Fibroblast of upper back skin (primary cell): ENCODE results near the gene OLFM2.
"Not testable (repeated sequence)": the region's sequence is repeated elsewhere in the genome, so short reads cannot be mapped to it uniquely, and the experiment has no call there.

Source experiments
- DNase-seq: peaks from one replicate; pipeline ENCODE4 v3.0.0-alpha.2; 2013

Gene OLFM2

GRCh38 chr19:9936326-9937000 lies at the start of gene OLFM2:
Gene OLFM2 (minus strand): TSS chr19:9936515. CDS start chr19:9936366, 149 bp downstream.
- DNase-seq: no peak

DNA sequence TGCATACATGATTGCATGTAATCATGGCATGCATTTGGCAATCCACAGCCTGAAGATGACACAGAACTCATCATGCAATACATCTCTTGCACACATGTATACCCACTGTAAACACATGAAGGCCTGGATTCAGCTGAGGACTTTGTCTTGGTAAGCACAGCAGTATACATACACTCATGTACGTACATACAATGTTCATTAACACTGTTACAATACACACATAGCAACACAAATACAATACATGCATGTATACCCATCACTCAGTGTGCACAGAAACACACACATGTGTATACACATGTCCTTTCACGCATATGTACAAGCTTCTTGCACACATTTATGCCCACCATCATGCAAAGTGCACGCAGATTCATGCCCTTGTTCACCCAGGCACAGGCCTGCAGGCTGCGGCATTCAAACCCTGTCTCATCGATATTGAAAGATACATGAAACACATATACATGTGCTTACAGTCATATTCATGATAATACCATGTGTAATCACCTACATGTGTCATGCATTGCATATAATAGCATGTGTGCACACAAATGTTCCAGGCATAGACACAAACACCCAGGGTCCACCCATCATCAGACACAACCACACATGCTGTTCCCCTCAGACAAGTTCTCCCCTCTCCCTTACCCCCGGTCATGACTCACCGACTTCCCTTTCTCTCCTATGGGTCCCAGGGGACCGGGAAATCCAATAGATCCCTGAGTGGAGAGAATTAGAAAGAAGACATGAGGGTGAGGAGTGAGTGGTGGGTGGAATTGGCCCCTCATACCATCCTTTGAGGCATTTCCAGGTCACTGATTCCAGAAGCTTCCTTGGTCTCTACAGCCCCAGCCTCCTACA lies 45.3 kb upstream of the OLFM2 start:
- DNase-seq: peak; percentile 64

DNA sequence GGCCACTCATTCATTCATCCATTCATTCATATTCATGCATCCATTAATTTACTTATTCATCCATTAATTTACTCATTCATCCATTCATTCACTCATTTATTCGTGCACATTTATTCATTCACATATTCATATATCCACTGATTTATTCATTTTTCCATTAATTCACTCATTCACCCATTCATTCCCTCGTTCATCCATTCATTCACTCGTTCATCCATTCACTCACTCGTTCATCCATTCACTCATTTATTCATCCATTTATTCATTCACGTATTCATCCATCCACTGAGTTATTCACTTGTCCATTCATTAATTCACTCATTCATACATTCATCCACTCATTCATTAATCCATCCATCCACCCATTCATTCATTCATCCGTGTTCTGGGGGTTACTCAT lies 35.8 kb upstream of the OLFM2 start:
- DNase-seq: no peak

DNA sequence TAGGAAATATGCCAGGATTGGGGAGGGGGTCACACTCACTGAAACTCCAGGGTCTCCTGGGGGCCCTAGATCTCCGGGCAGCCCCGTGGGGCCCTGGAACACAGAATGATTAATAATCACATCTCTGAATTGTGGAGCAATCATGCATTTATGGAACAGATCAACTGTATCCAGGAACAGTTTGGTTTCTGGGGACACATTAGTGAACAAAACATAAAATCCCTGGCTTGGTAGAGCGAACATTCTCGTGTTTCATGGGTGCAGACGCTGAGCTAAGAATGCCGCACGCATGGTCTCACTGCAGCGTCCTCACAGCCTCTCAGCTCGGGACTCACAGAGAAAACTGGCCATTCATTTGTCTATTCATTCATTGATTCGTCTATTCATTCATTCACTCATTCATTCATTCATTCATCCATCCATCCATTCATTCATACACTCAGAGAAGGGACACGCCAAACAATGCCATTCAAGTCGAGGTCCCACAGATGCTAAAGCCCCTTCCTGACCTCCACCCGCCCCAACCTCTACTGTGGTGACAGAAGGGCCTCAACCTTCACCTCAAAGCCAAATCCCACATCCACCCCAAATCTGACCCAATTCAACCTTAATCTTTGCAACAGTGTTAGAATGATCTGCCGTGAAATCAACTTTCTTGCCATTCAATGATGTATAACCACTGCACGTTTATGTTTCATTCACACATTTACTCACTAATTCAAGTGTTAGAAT lies 35.0 kb upstream of the OLFM2 start:
- DNase-seq: no peak

DNA sequence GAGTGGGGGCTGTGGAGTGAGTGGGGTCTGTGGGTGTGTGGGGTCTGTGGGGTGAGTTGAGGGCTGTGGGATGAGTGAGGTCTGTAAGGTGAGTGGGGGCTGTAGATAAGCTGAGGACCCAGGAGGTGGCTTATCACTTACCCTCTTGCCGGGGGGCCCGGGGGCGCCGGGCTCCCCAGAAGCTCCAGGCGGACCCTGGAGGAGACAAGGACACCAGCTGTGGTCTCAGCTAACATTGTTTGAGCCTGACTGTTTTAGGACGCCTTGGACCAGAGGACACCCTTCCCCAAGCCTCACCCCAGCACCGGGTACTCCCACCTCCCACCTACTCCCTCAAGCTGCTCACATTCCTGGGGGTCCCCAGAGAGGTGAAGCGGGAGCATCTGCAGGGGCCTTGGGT lies 34.2 kb upstream of the OLFM2 start:
- no peak for DNase-seq

- DNase-seq: no peak
These were observed 33.3 kb upstream of the OLFM2 start for GRCh38 chr19:9969688-9969975.

GRCh38 chr19:9968820-9969687 lies 32.7 kb upstream of the OLFM2 start:
- no peak for DNase-seq

DNA sequence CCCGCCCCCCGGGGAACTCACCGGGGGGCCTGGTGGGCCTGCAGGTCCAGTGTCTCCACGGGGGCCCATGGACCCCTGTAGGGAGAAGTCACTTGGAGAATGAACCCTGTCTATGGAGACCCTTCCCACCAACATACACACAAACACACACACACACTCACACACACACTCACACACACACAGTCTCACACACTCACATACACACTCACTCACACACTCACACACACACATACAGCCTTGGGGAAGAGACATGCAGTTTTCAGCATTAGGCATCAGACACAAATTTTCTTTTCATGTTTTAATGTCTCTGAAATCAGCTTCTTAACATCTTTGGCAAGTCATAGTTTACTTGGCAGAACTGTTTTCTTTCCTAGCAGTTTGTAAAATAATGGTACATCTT lies 31.0 kb upstream of the OLFM2 start:
- DNase-seq: no peak

DNA sequence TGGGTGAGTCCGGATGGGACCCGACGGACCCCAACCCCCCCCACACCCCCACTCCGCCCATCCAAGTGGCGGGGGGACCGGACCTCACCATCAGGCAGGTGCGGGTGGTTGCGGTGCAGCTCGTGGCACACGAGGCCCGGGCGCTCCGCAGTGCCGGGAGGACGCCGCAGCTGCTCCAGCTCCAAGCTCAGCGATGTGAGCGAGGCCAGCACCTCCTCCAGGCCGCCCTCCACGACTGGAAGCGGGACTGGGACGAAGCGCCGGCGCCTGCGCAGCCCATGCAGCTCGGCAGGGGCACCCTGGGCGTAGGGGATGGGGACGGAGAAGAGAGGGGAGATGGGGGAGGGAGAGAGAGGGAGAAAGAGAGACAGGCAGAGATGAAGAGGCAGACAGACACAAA lies 30.1 kb upstream of the OLFM2 start:
- no peak for DNase-seq

- no peak for DNase-seq
These were observed 29.7 kb upstream of the OLFM2 start for GRCh38 chr19:9966024-9966423.

DNA sequence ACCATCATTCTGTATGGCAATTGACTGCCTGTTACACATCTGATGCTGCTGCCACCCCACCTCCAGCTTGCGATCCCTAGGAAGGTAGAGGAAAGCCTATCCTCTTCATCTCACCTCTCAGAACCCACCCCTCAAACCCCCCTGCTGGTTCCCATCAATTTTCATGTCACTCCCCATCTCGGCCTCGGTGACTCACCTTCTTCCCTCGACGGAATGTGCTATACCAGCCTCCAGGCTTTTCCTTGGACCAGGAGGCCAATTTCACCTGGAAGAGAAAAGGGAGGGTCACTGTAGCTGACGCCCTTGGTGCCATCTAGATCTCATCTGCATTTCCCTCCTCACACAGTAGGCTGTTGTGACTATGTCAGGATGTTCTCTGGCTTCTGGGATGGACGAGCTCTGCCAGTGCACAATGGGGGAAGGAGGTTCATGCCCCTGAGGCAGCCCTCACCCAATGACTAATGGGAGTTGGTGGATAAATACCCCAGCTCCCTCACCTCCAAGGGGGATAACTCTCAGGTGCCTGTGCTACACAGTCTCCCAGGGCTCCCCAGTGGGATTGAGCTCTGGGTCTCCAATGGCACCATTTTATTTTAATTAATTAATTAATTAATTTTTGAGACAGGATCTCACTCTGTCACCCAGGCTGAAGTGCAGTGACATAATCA lies 26.4 kb upstream of the OLFM2 start:
- no peak for DNase-seq

DNA sequence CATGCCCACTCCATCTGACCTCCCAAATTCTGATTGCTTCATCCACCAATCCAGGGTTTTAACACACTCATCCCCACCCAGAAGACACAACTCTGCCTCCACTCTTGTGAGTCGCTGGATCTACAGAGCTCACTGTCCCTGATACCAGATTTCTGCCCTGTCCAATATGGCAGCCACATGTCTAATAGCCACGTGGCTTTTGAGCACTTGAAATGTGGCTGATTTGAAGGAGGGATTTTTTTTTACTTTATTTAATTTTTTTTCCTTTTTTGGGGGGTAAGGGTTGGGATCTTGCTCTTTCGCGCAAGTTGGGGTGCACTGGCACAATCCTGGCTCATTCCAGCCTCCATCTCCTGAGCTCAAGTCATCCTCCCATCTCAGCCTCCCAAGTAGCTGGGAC lies 24.8 kb upstream of the OLFM2 start:
- DNase-seq: no peak

DNA sequence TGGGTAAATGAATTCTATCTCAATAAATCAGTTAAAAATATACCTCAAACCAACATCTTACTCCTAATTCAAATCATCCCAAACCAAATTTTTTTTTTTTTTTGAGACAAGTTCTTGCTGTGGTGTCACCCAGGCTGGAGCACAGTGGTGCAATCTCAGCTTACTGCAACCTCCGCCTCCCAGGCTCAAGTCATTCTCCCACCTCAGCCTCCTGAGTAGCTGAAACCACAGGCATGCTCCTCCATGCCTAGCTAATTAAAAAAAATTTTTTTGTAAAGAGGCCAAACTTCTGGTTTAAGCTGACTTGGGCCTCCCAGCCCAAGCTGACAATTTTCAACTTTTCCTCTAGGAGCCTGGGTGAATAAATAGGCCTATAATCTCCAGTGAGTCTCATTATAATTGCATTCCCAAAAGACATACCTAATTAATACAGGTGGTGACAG lies 22.1 kb upstream of the OLFM2 start:
- DNase-seq: peak; percentile 98

- peak; percentile 12 for DNase-seq
These were observed 20.6 kb upstream of the OLFM2 start for GRCh38 chr19:9956956-9957355.

- DNase-seq: no peak
These were observed 17.7 kb upstream of the OLFM2 start for GRCh38 chr19:9953802-9954542.

DNA sequence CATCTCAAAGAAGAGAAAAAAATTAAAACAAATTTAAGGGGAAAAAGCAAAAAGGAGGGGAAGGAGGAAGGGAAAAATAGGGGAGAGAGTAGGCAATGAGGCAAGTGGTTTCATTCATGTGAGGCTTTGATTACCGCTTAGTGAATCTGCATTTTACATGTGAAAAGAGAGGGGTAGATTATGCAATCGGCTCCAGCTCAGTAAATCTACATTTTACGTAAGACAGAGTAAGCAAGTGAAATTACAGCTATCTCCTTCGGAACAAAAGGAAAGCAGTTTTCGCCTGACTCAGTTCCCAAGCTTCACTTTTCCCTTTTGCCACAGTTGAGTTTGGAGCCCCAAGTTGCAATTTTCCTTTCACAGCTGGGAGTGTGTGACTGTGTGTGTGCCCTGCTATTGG lies 16.0 kb upstream of the OLFM2 start:
- DNase-seq: no peak

DNA sequence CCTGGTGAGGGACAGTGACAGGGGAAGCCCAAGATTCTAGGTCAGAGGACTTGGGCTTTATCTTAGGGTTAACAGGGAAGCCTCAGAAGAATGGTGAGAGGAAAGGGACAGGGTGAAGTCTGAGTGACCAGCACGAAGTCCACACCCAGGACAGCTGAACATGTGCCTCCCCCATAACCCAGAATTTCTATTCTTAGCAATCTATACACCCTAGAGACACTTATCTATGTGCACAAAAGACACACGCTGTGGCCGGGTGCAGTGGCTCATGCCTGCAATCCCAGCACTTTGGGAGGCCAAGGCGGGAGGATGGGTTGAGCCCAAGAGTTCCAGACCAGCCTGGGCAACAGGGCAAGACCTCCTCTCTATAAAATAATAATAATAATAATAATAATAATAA lies 11.1 kb upstream of the OLFM2 start:
- DNase-seq: no peak

- DNase-seq: not testable (repeated sequence)
These were observed 10.3 kb upstream of the OLFM2 start for GRCh38 chr19:9946528-9947125.

GRCh38 chr19:9945319-9945966 lies 9.1 kb upstream of the OLFM2 start:
- DNase-seq: peak; percentile 99

DNA sequence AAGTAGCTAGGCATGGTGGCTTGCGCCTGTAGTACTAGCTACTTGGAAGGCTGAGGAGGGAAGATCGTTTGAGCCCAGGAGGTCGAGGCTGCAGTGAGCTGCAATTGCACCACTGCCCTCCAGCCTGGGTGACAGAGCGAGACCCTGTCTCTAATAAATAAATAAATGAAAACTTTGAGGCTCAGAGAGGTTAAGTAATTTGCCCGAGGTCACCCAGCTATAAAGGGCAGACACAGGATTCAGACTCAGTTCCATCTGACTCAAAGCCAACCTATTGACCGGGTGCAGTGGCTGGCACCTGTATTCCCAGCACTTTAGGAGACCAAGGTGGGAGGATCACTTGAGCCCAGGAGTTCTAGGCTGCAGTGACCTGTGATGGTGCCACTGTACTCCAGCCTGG lies 7.4 kb upstream of the OLFM2 start:
- no peak for DNase-seq

GRCh38 chr19:9941671-9942070 lies 5.4 kb upstream of the OLFM2 start:
- peak; percentile 57 for DNase-seq
